CD4-positive, alpha-beta T cell treated with Interleukin-2 at 100 ng/mL for 4 hours (primary cell): ENCODE data around the gene ZNF260.
"Not testable (repeated sequence)": the region's sequence is repeated elsewhere in the genome, so short reads cannot be mapped to it uniquely, and the experiment has no call there.

Experiments
- DNase-seq: peaks from one replicate; pipeline ENCODE4 v3.0.0-alpha.2; 2020; ENCODE audit warnings: low spot score

The ZNF260 gene

DNA sequence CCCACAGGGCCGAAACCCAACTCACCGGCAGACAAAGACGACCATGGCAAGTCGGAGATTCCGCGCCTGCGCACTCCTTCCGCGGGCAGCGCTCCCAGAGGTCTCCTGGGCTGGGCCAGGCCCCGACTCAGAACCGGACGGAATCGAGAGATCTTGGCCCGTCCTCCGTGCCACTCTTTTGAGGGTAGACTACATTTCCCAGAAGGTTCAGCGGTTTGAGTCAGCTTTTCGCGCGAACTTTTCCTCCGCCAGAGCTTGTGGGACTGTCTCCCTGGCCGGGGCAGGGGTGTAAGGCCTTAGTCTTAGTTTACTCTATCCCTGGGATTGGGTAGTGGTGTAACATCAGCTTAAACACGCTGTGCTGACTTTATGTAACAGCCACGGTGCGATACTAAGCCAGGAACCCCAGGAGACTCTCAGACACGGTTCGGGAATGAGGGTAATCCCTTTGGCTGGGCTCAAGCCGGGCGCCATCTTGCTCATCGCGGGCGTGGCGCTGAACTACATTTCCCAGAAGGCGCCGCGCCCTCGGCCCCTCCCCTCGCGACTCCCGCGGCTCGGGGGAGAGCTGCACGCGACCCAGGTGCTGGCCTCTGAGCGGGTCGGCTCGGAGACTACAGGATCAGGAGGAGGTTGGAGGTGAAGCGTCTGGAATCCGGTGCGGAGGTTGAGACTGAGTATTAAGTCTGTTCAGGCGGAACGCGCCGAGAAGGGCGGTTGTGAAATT is at the start of gene ZNF260:
ZNF260 (minus strand) TSS at position 78 of the 727 bp plus-strand sequence. CDS start 13,033 bp downstream, outside the sequence.
- DNase-seq, result peak; percentile 94

DNA sequence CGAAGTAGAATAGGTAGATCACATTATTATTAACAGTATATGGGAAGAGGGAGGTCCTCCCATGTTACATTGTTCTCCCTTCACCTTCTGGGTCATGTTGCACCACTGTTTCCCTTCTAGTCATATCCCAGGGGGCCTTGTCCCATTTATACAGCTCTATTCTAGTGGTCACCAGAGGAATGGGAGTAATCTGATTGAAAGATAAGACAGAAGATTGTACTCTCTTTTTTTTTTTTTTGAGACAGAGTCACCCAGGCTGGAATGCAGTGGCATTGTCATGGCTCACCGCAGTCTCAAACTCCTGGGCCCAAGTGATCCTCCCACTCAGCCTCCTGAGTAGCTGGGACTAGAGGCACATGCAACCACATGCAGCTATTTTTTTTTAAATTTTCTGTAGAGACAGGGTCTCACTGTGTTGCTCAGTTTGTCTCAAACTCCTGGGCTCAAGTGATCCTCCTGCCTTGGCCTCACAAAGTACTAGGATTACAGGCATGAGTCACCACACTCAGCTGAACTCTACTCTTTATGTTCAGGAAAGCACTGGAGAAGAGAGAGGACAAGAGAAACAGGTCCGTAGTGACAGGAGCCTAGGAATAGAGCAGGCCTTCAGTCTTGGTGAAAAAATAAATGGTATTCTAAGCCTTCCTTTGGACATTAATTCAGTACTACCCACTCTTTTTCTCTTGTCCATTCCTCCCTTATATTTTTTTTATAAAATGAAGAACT is 49.4 kb upstream of the ZNF260 start:
- DNase-seq, result no peak

DNA sequence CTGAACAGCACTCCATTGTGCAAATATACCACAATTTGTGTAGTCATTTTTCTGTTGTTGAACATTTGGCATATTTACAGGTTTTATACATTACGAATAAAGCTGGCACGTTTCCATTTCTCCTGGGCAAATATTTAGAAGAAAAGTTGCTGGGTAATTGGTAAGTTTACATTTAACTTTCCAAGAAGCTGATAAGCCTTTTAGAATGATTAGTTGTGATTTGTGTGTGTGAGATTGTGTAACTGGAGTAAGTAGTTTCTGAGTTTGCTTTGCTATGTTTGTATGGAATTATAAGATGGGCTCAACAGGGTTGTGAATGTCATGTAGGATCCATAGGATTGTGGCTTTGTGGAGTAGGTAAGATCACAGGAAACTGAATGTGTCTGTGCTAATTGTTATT is 46.7 kb upstream of the ZNF260 start:
- DNase-seq, result no peak

DNA sequence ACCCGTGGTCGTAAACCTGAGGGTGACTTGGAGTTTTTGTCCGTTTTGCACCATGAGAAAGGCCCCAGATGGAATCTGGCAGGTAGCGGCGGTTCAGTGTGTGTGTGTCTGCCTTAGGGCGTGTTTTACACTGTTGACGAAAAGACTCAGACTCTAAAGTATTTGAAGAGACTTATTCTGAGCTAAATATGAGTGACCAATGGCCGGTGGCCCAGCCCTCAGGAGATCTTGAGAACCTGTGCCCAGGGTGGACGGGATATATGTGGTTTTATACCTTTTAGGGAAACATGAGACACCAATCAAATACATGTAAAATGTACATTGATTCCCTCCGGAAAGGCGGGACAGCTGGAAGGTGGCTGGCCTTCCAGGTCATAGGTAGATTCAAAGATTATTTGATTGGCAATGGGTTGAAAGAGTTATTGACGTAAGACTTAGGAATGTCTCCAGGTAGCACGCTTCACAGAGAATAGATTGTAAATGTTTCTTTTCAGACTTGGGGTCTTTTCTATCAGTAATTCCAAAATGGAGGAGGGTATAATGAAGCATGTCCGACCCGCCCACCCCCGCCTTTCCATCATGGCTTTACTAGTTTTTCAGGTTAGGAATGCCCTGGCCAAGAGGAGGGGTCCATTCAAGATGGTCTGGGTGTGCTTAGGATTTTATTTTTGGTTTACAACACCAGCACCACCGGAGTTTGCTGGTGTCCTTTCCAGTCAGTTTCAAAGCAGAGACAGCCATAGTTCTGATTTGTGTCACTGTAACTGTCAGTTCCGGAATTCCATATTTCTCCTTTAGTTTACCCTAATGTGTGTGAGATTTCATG is 46.0 kb upstream of the ZNF260 start:
- DNase-seq, result no peak

DNA sequence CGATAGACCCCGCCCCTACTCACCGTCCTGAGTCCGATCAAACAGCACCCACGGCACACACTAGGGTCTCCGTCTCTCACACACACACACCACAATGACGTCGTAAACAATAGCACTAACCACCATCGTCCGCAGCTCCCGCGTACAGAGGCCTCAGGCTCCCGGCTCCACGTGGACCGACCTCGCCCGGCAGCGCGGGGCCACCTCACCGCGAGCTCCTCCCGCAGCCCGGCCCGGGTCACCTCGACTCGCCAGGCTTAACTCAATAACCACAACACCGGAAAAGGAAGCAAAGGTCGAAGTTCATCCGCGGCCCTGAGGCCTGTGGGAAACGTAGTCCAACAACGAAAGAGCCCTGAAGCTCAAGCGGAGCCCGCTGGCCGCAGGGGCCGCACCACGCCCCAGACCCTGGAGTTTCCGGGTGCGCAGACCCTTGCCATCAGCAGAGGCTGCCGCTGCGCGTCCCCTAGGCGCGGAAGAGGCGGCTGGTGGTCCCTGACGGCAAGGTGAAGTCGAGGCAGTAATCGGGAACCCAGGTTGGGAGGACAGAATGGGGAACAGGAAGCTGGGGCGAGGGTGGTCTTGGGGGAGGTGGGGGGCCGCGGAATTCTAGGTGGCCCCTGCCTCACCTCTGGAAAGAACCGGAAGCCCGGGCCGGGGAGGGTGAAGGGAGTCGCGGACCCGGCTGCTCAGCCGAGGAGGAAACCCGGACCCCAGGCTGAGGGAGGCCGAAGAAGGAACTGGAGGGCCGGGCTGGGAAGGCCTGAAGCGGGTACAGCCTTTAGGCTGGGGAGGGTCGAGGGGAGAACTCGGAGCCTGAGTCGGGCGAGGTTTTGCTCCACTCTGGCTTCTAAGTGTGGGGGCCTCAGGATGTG is 45.2 kb upstream of the ZNF260 start, which contains the start of gene ZNF529:
ZNF529 (minus strand) TSS at position 273 of the 875 bp plus-strand sequence. CDS start 946 bp downstream, outside the sequence.
- peak; percentile 85 for DNase-seq

DNA sequence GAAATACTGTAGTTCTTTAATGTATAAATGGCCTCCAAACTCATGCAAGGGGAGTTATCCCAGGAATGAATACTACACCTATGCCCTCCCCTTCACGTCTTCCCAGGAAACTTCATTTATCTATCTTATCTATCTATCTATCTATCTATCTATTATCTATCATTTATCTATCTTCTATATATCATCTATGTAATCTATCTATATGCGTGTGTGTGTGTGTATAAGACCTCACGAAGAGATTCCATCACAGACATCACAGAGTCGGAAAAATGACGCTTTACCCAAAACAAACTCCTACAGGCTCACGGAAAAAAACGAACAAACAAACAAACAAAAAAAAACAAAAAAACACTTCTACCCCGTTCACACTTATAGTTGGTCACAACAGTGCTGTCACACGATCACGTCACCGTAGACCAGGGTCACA is 44.5 kb upstream of the ZNF260 start:
- DNase-seq, result no peak

DNA sequence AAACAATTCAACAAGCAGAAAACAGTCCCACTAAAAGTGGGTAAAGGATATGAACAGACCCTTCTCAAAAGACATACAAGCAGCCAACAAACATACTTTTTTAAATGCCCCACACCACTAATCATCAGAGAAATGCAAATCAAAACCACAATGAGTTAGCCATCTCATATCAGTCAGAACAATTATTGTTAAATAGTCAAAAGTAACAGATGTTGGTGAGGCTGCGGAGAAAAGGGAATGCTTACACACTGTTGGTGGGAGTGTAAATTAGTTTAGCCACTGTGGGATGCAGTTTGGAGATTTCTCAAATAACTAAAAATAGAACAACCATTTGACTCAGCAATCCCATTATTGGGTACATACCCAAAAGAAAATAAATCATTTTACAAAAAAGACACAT is 36.3 kb upstream of the ZNF260 start:
- no peak for DNase-seq

DNA sequence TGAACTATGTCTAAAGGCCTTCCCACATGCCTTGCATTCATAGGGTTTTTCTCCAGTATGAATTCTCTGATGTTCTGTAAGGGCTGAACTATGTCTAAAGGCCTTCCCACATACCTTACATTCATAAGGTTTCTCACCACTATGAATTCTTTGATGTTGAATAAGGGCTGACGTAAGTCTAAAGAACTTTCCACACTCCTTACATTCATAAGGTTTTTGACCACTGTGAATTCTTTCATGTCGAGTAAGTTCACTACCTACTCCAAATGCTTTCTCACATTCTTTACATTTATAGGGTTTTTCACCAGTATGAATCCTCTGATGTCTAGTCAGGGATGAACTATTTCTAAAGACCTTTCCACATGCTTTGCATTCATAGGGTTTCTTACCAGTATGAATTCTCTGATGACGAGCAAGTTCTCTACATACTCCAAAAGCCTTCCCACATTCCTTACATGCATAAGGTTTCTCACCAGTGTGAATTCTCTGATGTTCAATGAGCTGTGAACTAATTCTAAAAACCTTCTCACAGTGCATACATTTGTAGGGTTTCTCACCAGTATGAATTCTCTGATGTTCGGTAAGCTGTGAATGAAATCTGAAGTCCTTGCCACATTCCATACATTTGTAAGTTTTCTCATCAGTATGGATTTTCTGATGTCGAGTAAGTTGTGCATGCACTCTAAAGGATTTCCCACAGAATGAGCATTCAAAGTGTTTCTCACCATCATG is 19.1 kb upstream of the ZNF260 start:
- DNase-seq, result no peak

DNA sequence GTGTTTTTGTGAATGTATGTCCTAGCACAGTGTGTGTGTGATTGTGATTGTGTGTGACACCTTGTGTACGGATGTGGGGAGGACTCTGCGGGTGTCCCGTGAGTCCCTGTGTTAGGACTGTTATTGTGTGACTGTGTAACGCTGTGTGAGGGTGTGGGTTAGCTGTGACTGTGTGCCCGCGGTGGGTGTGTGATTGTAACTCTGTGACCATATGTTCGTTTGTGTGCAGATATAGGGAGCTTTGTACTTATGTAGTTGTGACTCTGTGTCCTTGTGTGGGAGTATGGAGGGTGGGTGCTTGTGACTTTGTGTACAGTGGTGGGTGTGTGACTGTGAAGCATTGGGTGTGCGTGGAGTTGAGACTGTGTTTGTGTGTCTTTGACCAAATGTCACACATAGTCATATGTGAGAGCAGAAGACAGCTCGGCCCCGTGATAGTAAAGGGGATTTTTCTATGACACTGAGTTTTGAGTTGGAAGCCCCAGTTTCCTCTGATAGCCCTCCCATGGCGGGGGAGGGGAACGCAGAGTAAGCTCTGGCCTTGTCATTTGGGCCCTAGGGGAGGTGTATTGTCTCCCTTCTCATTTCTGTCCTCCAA is 949 bp upstream of the ZNF260 start:
- peak; percentile 7 for DNase-seq

DNA sequence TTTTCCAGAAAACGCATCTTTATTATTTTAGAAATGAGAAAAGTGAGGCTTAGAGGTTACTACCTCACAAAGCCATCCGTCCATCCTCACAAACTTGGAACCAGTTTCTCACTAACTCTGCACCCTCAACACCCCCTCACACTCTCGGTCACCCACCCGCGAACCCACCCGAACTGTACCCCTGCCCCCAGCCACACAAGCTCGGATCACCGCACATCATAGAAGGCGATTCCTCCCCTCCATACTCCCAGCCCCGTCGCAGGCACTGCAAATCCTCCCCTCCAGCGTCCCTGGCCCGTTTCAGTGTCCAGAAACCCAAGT is 238 bp downstream of the ZNF260 start:
- DNase-seq, result no peak

DNA sequence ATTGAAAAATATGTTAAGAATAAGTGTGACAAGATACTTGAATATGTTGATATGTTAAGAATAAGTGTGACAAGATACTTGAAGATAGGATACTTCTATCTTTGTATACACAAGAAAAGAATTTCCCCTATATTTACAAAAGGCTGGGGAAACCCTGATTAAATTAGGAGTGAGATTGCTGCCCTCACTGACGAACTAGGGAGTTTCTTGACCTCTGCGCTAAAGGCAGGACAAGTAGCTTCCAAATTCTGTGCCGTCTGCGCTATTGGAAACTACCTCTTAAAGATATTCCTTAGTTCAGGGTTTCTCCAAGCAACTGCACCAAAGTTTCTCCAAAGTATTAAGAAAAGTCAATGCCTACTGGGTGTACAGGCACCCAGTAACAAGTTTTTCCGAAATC is 730 bp downstream of the ZNF260 start:
- no peak for DNase-seq

DNA sequence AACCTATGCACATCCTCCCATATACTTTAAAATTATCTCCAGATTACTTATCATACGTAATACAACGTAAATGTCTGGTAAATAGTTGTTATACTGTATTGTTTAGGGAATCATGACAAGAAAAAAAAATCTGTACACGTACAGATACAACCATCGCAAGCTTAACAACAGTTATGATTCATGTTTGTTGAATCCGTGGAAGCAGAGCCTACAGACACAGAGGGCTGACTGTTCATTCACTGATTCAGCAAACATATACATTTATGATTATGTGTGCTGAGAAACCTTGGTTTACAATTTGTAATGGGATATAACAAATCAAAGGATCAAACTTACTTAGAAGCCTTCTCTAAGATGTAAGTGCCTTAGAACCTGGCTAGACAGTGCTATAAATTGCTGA is 1.5 kb downstream of the ZNF260 start:
- no peak for DNase-seq

DNA sequence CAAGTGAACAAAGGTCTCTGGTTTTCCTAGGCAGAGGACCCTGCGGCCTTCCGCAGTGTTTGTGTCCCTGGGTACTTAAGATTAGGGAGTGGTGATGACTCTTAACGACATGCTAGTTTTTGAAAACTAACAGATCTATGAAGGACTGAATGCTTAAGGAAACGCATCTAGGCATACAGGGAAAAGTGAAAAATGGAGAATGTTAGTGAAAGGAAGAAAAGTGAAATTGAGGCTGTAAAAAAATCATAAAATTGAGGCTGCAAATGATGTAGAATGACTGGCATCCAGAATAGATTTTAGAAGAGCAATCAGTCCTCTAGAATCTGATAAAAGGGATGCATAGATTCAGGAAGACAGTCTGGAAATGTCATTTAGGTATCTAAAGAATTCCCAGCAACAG is 3.5 kb downstream of the ZNF260 start:
- DNase-seq, result no peak

DNA sequence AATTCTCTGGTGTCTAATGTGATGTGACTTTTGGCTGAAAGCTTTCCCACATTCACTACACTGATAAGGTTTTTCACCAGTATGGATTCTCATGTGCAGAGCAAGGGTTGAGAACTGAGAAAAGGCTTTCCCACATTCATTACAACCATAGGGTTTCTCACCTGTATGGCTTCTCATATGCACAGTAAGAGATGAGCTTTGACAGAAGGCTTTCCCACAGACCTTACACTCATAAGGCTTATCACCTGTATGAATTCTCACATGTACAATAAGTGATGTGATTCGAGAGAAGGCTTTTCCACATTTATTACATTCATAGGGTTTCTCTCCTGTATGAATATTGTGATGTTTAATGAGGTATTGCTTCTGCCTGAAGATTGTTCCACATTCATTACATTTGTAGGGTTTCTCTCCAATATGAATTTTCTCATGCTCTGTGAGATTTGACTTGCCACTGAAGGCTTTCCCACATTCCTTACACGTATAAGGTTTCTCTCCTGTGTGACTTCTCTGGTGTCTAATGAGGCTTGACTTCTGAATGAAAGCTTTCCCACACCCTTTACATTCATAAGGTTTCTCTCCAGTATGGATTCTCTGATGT is 14.0 kb downstream of the ZNF260 start:
- no peak for DNase-seq

DNA sequence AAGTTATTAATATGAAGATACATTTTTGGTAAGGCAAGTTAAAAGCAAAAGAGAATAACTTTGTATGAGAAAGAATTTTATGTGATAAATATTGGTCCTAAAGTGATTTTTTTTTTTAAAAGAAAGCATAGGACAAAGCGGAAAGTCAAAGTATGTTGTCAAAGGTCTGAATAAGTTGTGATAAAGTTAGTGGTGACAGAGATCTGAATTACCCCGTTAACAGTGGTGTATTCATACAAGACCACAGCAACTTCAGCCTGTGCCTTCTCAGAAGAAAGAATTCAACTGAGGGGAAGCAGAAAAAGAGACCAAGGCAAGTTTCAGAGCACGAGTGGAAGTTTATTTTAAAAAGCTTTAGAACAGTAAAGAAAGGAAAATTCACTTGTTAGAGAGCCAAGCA is 19.7 kb downstream of the ZNF260 start:
- no peak for DNase-seq

DNA sequence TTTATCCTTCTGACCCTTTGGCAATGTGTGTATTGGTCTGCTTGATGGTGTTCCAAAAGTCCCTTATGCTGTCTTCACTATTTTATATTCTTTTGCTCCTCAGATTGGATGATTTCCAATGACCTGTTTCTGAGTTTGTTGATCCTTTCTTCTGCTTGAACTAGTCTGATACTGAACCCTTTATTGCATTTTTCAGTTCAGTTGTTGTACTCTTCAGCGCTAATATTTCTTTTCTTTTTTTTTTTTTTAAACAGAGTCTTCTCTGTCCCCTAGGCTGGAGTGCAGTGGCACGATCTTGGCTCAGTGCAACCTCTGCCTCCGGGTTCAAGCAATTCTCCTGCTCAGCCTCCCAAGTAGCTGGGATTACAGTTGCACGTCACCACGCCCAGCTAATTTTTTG is 26.1 kb downstream of the ZNF260 start:
- DNase-seq, result no peak

DNA sequence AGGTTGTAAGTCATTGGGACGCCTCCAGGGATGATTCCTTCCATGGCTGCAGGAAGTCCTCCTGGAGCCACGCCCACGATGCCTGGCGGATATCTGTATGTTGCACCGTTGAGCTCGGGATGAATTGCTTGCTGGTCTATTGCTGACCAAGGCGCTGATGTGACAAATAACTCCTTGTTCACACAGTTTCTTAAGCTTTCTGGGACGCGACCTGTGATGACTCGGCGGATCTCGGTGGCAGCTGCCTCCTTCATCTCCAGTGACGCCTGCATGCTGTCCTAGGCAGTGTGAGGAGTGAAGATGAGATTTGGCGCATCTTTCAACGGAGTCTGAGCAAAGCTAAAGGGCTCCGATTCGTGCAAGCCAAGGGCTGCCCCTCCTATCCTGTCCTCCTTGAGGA is 31.1 kb downstream of the ZNF260 start:
- DNase-seq, result no peak

DNA sequence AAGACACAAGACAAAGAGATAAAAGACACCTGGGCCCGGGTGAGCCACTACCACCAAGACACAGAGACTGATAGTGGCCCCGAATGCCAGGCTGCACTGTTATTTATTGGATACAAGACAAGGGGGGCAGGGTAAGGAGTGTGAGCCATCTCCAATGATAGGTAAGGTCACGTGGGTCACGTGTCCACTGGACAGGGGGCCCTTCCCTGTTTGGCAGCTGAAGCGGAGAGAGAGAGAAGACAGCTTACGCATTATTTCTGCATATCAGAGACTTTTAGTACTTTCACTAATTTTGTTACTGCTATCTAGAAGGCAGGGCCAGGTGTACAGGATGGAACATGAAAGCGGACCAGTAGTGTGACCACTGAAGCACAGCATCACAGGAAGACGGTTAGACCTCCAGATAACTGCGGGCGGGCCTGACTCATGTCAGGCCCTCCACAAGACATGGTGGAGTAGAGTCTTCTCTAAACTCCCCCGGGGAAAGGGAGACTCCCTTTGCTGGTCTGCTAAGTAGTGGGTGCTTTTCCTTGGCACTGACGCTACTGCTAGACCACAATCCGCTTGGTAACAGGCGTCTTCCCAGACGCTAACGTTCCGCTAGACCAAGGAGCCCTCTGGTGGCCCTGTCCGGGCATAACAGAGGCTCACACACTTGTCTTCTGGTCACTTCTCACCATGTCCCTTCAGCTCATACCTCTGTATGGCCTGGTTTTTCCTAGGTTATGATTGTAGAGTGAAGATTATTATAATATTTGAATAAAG is 35.2 kb downstream of the ZNF260 start:
- DNase-seq, result peak; percentile 12

DNA sequence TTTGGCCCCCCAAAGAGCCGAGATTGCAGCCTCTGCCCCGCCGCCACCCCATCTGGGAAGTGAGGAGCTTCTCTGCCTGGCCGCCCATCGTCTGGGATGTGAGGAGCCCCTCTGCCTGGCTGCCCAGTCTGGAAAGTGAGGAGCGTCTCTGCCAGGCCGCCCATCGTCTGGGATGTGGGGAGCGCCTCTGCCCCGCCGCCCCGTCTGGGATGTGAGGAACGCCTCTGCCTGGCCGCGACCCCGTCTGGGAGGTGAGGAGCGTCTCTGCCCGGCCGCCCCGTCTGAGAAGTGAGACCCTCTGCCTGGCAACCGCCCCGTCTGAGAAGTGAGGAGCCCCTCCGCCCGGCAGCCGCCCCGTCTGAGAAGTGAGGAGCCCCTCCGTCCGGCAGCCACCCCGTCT is 37.2 kb downstream of the ZNF260 start:
- not testable (repeated sequence) for DNase-seq
